VCaP (cell line): ENCODE data around the gene SERF2.

ENCODE experiments used
- H3K27ac ChIP-seq: fragments of 450-650 bp; 2 replicates; pipeline ENCODE4 v1.5.1; 2017
- TF ChIP-seq, protein P1 (sequence below): fragments of 450-650 bp; conservative IDR thresholded peaks from 2 replicates; pipeline ENCODE4 v1.5.1; 2017; ENCODE audit warnings: mild to moderate bottlenecking, moderate library complexity

Gene SERF2

DNA sequence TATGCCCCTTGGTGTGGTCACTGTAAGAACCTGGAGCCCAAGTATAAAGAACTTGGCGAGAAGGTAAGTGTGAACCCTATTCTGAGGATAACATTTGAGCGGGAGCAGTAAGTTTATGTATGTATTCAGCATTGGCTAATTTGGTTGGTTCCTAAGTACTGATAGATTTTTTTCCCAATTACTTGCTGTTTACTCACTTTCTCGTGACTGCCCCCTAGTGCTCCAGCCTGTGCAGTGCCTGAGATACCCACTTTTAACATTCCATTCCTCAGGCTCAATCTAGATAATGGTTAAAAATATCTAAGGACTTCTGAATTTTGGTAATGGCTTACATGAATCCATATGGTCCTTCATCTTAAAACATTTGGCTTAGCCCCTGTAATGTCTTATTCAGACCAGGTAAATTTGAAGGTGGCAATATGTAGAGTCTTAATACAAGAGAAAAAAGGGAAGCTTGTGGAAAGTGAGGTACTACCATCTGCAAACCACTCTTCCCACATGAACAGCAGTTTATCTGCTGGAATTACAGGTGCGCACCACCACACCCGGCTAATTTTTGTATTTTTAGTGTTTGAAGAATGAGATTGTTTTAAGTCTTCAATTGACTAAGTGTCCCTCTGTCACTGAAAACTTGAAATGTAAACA, 22.4 kb upstream of the SERF2 start:
- H3K27ac ChIP-seq, result no peak overlapping the region
- TF ChIP-seq, protein P1, sequence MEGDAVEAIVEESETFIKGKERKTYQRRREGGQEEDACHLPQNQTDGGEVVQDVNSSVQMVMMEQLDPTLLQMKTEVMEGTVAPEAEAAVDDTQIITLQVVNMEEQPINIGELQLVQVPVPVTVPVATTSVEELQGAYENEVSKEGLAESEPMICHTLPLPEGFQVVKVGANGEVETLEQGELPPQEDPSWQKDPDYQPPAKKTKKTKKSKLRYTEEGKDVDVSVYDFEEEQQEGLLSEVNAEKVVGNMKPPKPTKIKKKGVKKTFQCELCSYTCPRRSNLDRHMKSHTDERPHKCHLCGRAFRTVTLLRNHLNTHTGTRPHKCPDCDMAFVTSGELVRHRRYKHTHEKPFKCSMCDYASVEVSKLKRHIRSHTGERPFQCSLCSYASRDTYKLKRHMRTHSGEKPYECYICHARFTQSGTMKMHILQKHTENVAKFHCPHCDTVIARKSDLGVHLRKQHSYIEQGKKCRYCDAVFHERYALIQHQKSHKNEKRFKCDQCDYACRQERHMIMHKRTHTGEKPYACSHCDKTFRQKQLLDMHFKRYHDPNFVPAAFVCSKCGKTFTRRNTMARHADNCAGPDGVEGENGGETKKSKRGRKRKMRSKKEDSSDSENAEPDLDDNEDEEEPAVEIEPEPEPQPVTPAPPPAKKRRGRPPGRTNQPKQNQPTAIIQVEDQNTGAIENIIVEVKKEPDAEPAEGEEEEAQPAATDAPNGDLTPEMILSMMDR, result peak; percentile 88

DNA sequence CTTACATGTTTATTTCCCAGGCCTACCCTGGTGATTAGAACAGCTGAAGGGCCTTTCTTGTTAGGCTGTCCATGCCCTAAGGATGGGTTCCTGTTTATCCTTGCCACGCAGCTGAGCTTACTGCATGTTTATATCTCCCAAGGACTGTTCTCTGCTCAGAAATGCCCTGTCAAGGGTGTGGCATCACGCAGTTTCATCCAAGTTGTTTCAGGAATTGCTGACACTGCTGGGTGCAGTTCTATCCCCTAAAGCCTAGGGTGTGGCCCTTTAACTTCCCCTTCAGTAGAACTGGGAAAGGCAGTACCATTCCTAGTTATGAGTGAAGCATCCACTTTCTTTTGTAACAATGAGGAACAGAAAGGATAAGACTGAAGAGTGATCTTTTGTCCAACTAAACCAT, 20.3 kb upstream of the SERF2 start:
- H3K27ac ChIP-seq, result no peak overlapping the region

DNA sequence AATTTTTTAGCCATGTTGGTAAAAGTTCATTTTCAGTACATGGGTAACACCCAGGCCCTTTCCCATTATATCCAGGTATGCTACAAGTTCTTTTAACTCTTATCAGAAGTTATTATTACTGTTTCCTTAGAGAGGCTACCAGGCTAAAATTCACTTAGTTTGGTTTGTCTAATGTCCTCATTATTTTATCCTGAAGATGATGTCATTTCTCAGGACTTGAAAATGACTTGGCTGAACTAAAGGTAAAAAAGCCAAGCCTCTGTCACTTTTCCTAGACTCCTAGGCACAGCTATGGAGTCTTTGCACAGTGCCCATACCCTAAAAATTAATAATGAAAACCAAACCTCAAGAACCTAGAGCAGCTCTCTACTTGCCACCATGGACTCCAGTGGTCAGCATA, 19.5 kb upstream of the SERF2 start:
- TF ChIP-seq, protein P1, result no peak
- no peak overlapping the region for H3K27ac ChIP-seq

More for the DNA sequence above, 20.3 kb upstream of the SERF2 start:
- TF ChIP-seq, protein P1, result no peak

DNA sequence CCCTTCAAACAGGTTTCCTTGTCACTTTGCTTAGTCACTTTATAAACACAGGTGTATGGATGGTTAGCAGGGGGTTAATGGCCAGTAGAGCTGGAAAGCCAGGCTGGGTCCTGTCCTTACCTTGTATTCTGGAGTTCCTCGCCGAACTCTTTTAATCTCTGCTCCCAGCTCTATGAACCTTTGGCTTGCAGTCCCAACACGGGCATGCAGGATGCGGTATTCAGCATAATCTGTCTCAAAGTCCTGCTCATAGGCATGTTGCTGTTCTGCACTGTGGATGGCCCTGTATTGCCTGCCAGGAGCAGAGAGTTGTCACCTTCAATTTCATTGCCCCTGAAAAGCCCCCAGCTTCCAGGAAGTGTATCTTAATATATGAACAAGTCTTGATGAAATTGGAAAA, 18.1 kb upstream of the SERF2 start:
- H3K27ac ChIP-seq, result no peak overlapping the region
- TF ChIP-seq, protein P1, result no peak

DNA sequence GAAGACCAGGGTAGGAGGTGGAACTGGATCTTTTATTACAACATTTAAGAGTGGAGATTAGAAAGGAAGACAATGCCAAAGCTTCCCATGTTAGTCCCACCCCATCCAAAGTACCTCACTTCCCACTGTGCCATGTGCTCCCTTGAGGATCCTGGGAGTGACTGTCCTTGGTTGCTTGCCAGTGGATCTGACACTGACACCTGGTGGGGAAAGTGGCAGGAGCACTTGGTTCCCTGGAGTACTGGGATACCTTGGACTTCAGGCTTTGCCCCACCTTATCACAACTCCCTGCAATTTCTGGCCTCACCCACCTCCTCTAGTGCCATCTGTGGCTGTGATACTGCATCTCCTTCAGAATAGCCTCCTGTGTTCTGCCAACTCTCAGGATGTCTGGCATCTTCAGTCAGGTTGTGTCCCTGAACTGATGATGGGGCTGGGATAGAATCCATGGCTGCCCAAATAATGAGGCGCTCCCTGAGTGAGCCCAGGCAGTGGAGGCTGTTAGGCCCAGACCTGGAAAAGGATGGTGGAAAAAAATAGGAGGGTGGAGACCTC, 16.6 kb upstream of the SERF2 start:
- TF ChIP-seq, protein P1, result peak; percentile 67
- H3K27ac ChIP-seq, result peak overlapping the region; percentile 26; the same call in 1 of the 2 replicates

DNA sequence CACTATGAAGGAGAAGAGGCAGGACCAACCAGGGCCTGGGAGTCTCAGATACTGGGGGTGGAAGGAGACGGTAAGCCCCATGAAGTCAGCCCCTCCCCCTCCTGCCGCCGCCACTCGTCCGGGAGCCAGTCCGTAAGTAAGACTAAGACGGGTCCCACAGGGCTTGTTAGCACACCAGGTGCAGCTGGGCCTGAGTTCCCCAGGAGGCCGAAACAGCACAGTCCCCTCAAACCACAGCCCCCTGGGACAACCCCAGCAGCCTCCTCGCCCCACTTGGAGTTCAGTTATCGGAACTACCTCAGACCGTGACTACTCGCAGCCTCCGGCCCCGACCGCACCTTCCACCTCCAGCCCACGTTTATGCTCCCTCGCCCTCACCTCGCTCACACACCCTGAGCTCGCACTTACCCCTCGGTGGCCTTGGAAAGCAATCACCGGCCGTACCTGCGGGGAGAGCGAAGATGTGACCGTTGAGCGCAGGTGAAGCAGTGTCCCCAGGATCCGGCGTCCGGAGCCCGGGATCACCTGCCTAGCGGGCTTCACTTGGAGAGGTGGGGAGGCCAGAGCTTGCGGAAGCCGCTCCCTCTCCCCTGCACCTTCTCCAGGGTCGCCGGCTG, 15.9 kb upstream of the SERF2 start:
- TF ChIP-seq, protein P1, result no peak
- H3K27ac ChIP-seq, result no peak overlapping the region

DNA sequence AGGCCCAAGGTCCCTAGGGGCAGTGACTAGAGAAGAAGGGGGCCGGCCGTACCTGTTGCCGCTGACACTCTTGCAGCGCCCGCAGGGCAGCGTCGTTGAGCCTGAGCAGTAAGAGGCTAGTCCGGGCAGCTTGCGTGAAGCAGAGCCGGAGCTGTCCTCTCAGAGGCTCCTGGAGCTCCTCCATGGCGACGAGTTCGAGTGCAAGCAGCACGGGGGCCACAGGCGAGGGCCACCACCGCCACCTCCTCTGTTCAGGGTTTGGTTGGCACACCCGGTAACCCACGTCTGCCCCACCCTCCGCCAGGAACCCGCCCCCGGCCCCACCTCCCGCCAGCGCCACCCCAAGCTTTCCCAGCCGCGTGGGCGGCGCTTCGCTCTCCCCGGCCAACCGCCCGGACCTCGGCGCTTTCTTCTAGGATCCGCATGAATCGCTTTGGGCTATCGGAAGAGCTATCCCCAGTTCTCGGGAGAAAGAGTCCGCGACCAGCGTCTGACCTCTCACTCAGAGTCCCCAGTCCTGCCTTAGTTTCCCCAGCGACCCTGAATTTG, 15.3 kb upstream of the SERF2 start, which contains the start of gene ELL3:
TSS of gene ELL3 (minus strand) at position 249 of the 549 bp plus-strand sequence. CDS start at position 184, 65 bp downstream.
- H3K27ac ChIP-seq, result no peak within 1 kb of the TSS
- TF ChIP-seq, protein P1, result no peak
